ENCODE results near the gene TYK2.

TYK2 gene

DNA sequence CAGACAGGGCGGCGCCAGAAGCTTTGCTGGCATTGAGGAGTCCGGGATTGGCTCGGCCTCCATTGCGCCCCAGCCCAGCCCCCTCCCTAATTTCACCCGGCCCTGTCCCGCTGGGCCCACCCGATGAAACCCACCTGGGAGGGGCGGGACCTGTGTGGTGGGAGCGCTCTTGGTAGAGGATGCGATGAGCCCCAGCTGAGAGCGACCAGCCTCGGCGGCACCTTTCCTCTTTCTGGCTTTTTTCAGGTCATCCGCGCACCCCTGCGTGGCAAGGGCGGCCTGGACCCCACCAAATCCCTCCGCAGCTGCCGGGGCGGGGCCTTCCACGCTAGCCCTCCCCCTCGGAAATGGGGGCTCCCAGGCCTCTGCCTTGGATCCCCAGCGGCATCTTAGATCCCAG, 70.9 kb downstream of the TYK2 start, which contains the start of gene ZGLP1:
ZGLP1 (minus strand) TSS at position 393 of the 400 bp plus-strand sequence.
- no peak for DNase-seq (ENCODE audit: low read depth)

GRCh38 chr19:10306327-10306726, 74.0 kb downstream of the TYK2 start:
- DNase-seq (ENCODE audit: low read depth) = no peak

DNA sequence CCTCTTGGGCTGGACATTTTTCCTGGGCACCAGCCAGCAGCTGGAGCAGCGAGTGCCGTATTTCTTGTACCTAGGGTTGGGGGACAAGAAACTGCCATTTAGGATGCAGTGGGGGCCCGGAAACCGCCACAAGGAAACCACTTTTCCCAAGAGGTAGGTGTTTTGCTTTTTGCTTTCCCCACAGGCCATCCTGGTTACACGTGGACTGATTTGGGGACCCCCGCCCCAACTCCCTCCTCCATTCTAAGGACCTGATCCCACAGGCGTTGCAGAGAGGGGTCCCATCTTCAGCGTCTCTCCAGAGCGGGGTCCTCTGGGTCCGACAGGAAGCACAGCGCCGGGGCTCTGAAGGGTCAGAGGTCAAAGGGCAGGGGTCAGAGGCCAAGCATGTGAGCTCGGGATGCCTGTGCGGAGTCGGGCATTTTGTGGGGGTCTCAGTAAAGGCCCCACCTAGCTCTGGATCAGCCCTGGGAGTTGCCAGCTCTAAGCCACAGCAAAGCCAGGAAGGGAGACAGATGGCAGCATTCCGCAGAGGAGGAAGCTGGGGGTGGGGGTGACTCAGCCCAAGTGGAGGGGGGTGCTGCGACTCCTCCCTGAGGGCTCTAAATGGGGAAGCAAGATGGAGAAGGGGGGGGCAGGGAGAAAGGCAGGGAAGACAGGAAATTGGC, 75.1 kb downstream of the TYK2 start:
- peak; percentile 34 for DNase-seq (ENCODE audit: low read depth)

All from amniotic epithelial cell (primary cell).